HG03108 (cell line): ENCODE measurements around the gene SPATA12.

Experiments
- ATAC-seq: cut with Tn5 transposase; IDR thresholded peaks from one replicate; pipeline ENCODE4 v1.9.1; 2021; ENCODE audit warnings: moderate library complexity; ENCODE audit not compliant: unreplicated experiment

The SPATA12 gene

DNA sequence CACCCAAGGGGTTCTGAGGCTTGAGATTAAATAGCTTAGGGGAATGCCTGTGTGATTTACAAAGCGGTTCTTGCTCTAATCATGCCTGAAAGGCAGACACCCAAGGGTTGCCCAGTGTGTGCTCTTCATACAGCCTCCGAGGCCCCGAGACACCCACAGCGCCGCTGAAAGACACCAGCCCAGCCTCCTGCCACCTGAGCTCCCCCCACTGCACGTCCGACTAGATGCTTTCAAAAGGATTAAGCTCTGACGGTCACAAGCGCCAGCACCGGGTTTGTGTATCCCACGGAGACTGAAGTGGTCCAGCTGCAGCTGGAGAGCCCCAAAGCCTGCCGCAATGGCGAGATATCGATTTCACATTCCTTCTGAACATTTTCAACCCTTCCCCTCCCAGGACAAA, 50.3 kb downstream of the SPATA12 start:
- no peak for ATAC-seq

DNA sequence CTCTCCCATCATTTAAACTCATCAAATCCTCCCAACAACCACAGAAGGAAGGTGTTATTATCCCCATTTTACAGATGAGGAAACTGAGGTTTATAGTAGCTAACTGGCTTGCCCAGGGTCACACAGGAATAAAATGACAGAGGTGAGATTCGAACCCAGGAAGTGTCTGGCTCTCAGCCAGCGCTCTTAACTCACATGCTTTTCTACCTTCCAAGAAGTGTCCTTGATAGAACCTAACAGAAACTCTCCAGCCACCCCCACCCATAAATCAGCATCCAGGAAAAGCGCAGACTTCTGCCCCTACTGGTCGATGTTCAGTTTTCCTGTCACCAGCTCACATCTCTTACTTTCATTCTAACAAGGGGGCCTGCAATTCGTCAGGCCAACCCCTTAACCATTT, 51.7 kb downstream of the SPATA12 start:
- no peak for ATAC-seq

DNA sequence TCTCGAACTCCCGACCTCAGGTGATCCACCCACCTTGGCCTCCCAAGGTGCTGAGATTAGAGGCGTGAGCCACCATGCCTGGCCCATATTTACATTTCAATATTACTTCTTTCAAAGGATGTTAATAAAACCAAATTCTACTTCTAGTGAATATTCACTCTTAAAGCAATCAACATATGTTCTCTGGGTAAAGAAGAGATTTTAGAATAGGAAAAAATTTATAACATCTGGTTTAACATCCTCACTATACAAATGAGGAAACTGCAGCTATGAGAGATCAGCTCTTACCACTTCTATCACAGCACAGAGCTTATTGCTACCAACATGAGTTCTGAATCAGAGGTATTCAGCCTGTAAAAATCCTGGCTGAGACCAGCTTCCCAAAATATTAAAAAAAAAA, 56.0 kb downstream of the SPATA12 start:
- no peak for ATAC-seq

DNA sequence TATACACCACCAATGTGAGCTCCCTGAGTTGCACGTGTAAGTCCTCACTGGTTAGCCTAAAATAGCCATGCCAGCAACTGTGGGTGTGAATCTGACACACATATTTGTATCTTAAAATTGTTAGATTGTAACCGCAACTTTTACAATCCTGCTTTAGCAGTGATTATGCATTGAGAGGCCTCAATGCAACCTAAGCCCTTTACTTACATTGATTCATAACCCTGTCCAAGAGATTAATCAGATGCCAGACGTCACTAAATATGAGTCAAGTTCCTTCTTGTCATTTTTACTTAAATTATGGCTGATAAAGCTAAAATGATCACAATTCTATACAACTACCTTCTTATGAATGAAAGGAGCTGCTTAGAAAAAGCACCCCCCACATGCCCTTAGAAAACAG, 57.8 kb downstream of the SPATA12 start:
- no peak for ATAC-seq

DNA sequence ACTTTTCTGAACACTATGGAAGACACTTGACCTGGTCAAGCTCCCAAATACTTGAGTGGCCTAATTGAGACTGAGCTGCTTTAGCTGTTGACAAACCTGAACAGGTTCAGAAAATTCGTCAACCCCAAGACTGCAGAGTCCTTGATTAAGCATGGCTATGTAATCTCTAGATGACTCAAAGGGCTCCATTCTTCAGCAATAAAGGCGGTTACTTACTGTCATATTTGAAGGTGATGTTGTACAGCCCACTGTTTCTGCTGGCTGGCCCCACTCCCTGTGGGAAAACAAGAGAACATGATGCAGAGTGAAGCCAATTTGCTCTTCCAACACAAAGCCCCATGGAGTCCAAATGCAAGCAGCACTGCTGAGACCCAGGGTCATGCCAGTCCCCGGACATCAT, 59.6 kb downstream of the SPATA12 start:
- ATAC-seq, result no peak

DNA sequence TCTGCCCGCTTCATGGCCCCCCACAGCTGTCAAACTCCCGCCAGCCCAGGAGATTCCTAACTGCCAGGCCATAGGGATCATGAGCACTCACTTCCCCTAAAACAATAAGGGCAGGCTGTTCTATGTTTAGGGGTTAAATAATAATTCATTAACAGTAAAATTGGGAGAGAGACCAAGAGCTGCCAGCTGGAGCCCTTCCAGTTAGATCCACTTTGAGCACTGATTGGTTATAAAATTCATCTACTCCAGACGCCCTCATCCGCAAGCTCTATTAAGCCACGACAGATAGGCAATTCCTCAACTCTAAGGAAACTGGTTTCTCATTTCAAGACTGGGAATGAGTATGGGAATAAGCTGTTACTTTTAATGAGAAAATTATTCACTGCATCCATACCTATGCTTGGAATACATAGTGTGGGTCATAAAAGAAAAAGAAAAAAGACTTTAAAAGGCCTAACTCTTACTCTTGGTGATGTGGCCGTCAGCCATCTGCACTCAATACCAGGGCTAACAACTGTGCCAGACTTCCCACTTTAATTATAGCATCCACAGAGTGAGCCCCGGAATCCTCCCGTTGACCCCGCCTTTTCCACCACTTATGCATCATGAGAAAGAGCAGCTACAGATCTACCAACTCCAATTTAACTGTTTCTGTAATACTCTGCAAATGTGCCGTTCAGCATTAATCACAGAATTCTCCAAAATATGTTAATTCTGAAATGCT, 60.1 kb downstream of the SPATA12 start:
- ATAC-seq, result no peak
